Stimulated activated CD8-positive, alpha-beta memory T cell treated with anti-CD3 and anti-CD28 coated beads, Interleukin-4, amount 100 ng/mL, for 24 hours (primary cell): Measurements from ENCODE around the gene SLC27A6.
"Not testable (repeated sequence)": the region's sequence is repeated elsewhere in the genome, so short reads cannot be mapped to it uniquely, and the experiment has no call there.

Experiments used
- DNase-seq: peaks from one replicate; pipeline ENCODE4 v3.0.0-alpha.2; 2020; ENCODE audit warnings: low read depth

Gene SLC27A6

DNA sequence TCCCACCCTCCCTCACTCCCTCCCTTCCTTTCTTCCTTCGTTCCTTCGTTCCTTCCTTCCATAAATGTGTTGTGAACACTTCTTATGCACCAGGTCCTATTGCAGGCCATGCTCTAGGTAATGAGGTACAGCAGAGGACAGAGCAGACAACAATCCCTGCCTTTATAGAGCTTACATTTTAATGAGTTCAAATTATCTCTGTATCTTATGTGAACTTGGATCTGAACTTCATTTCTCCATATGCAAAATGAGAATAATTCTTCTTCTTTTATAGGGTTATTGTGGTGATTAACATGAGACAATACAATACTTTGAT is 37.2 kb downstream of the SLC27A6 start:
- DNase-seq: no peak

DNA sequence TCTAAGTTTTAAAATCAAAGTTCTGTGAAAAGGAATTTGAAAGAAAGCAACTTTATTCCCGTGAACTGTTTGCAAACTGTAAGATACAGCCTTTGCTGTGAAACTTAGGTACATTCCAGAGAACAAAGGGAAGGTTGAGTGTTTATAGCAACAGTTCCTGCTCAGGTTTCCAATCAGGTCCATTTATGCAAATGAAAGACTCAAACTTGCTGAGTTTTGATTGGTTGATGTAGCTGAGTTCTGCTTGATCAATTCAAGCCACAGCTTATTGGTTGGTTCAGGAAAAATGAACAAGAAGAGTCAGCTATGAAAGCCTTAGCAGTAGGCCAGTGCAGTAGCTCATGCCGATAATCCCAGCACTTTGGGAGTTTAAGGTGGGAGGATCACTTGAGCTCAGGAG is 37.9 kb downstream of the SLC27A6 start:
- no peak for DNase-seq

DNA sequence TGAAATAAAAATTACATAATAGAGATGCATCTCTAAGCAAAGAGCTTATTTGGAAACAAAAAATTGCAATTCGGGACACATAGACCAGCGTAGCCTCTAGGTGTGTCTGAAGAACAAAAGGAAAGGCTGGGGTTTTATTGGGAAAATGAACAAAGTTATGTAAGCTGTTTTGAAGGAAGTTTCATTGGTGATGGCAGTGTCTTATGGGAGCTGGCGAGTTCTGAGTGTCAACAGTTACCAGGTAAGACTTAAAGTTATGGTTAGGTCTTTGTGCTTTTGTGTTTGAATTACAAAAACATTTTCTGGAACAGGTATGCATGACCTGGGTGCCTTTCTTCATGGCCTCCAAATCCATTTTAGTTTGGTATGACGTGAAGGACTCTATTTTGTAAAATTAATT is 48.9 kb downstream of the SLC27A6 start:
- no peak for DNase-seq

DNA sequence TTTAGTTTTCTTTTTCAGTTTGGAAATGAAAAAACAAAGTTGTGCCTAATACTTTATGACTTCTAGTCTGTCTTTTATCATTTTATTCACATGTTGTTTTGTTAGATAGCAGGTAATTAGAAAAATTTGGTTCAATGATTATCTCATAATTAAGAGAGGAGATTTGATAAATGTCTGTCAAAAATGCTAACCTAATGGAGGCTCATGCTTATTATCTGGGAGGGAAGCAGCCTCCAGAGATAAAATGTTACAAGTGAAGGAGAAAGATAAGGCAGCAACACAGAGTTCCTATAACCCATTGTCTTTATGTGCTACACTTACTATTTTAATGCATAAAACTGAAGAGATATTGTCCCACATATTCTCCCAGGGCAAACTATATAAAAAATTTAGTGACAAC is 53.5 kb downstream of the SLC27A6 start:
- no peak for DNase-seq

DNA sequence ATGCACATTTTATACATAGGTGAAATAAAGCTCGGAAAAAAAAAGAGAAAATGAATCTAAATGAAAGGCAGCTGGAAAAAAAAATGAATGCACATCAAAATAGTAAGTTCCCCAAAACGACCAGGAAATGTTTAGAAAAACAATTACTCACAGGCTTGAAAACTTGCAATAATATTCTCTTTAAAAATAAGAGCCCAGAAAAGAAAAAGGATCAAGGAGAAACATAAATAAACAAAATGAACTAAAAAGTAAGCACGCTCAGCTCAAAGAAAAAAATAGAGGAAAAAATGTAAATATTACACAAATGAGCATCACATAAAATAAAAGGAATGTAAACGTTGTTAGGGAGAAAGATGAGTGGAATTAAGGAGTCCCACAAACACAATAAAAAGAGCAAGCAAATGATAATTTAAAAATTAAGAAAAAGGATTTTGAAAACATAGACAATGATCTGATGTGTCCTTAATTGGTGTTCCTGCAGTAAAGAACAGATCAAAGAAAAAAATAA is 54.2 kb downstream of the SLC27A6 start:
- no peak for DNase-seq

GRCh38 chr5:129020683-129021082 is 55.4 kb downstream of the SLC27A6 start:
- no peak for DNase-seq

- no peak for DNase-seq
These were observed 56.5 kb downstream of the SLC27A6 start for GRCh38 chr5:129021744-129022143.

GRCh38 chr5:129022599-129022998 is 57.3 kb downstream of the SLC27A6 start:
- no peak for DNase-seq

- DNase-seq: no peak
These were observed 62.0 kb downstream of the SLC27A6 start for GRCh38 chr5:129027260-129027659.

DNA sequence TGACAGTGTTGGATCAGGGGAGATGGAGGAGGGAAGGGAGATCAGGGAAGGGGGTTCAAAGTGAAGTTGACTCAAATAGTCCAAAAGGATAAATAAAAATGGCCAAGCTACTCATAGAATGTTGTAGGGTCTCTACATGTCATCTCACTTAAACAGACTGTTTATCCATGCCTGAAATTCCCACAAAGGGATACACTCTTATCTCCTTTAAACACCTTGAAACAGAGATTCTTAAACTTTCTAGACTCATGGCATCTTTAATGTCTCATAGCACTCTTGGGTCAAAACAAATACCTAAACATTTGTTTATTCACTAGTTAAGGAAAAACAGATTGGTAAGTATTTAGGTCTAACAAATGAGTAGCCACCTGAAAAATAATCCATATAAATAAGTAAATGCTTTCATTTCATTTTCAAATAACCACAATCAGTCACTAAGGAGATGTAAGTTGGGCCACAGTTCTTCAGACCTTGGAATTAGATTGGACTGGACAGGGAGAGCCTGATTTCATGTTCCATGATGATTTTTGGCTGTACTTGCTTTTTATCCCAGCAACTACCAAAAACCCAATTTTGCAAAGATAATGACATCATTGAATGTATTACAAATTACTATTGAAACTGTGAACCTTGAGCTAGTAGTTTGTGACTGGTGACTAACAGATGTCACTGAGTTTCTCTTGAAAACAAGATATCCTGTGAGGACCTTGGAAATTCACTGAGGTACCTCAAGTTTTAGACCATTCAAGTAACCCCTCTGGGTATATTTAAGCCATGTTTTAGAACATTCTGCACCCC is 66.8 kb downstream of the SLC27A6 start:
- no peak for DNase-seq

- not testable (repeated sequence) for DNase-seq
These were observed 71.0 kb downstream of the SLC27A6 start for GRCh38 chr5:129036257-129036656.

DNA sequence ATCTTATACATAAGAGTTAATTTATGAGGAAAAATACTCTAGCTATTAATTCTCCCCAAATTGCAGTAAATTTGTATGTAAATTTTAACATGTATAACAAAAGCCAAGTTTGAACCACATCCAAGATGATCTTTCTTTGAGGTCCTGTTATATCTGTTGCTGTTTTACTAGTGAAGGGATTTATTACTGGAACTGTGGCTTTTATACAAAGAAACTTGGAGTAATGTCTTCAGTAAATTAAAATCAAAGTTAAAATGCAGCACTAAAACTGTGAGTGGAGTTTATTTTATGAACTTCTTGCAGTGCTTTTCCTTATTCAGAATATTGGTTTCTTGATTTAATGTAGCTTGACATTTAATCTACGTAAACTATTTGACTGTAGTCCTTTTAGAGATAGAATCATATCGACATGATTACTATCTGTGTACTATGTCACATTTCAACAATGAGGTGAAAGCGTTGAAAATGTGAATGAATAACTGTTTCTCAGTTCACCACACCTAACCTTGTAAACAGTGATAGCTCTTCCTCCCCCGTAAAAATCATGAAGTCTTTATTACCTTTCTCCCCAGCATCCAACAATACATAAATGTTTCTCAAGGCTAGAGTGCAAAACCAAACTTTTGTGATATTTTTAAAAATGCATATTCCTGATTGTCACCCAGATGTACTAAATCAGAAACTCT is 76.1 kb downstream of the SLC27A6 start:
- no peak for DNase-seq

GRCh38 chr5:129042306-129042705 is 77.0 kb downstream of the SLC27A6 start:
- no peak for DNase-seq

DNA sequence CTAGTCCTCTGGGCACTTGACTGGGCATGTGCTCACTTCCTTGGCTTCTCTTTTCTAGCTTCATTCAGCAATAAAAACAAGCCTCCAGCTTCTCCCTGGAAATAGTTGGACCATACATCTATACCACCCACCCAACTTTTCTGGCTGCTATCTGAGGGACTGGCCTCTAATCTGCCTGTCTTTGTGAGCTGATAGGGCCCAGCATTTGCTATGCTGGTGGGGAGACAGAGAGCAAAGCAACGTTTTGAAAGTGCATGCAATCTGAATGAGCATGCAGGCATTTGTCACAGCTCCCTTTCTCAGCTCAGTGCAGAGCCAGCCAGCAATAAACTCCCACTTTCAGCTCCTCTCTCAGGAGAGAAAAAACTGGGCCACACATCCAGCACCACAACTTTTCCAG is 78.6 kb downstream of the SLC27A6 start:
- no peak for DNase-seq

GRCh38 chr5:129046151-129046550 is 80.9 kb downstream of the SLC27A6 start:
- DNase-seq: no peak

DNA sequence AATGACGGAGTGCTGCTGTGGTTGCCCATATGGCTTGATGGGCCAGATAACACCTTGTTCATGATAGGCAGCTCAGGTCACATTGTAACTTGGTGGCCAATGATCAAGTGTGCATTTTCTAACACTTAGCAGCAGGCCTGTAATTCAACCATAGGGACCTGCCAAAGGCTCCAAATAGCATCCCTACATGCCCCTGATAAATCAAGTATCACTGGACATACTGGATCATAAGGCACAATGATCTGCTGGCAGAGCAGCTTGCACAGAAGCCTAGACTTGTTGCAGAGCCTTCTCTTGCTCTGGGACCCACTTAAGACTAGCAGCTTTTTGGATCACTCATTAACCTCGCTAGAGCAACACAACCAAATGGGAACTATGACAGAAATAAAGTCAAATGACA is 83.2 kb downstream of the SLC27A6 start:
- DNase-seq: no peak

- DNase-seq: no peak
These were observed 84.0 kb downstream of the SLC27A6 start for GRCh38 chr5:129049126-129049799.

DNA sequence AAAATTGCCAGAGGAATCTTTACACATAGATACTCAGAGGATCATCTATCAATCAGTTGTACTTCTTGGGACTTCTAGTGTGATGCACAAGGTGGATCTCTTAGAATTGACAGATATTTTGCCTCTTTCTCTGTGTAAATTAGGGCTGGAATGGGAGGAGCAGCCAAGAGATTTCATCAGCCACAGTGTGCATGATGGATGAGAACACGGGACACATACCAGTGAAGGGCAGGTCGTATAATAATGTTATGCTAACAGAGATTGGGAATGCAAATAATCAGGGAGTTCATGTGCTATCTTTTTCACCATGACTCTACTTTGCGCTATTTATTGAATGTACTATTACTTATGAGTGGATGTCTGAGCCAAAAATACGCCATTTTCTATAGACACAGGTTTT is 86.0 kb downstream of the SLC27A6 start:
- DNase-seq: no peak

GRCh38 chr5:129053438-129053837 is 88.2 kb downstream of the SLC27A6 start:
- DNase-seq: no peak

GRCh38 chr5:129057329-129057728 is 92.0 kb downstream of the SLC27A6 start:
- no peak for DNase-seq

- no peak for DNase-seq
These were observed 96.6 kb downstream of the SLC27A6 start for GRCh38 chr5:129061849-129062248.

DNA sequence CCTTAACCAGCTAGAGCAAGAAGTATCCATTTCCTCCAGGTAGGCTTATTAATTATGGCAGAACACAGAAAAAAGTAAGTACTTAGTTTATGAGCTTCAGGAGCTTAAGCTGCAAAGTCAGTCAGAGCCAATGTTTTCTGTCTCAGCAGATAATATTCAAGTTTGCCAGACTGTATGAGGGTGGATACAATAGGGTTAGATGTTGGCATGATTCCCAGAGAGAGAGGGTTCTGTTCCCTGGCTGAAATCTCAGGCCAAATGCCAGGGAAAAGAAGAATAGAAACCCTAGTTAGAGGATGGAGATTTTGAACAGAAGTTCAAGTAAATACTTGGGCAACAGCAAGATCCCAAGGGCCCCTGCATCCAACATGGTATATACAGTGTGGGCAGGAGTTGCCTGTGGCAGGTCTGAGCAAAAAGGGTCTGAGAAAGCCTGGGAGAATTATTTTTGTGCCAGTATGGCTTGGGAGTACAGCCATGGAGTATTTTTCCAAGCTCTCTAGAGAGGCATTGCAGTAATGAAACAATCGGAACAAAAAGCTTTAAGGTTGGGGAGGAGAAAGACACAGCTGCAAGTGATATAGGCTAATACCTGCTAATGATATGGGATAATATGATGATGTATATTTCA is 98.3 kb downstream of the SLC27A6 start:
- DNase-seq: no peak

GRCh38 chr5:129065721-129066120 is 100.4 kb downstream of the SLC27A6 start:
- no peak for DNase-seq
